ENCODE measurements around the gene CFAP46.

GRCh38 chr10:132971448-132972148 lies 29.2 kb upstream of the CFAP46 start:
- TF ChIP-seq NFE2L1 (CRISPR knock-in tag; IDR thresholded peaks at IDR 0.05): no peak
- TF ChIP-seq TEAD1 (CRISPR knock-in tag; IDR thresholded peaks at IDR 0.05): no peak
- no peak for TF ChIP-seq STAT6 (CRISPR knock-in tag; conservative IDR thresholded peaks at IDR 0.05; ENCODE audit: low read depth)
- no peak for TF ChIP-seq TEAD4 (CRISPR knock-in tag; IDR thresholded peaks at IDR 0.05)
